ENCODE data around the gene EFNA3. TPM values are rescaled to one million over a fixed set of nuclear protein-coding genes. Genes with fewer than 3 reads are reported as not detected.

EFNA3 gene
- total and polyA plus RNA-seq, 2 donors (not counting 1 experiment from before 2014, with no cell fraction given), result 0.30 to 0.33 TPM

DNA sequence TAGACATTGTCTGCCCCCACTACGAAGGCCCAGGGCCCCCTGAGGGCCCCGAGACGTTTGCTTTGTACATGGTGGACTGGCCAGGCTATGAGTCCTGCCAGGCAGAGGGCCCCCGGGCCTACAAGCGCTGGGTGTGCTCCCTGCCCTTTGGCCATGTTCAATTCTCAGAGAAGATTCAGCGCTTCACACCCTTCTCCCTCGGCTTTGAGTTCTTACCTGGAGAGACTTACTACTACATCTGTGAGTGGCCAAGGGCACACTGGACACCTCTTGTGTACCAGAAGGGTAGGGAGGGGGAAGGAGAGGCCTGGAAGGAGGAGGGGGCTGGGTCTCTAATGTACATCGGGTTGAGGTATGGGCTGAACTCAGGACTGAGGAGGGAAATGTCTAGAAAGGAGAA is 11.9 kb upstream of the EFNA3 start:
- DNase-seq (ENCODE audit: low read depth in 2 of 2), result no peak
- Histone ChIP-seq H4K20me1 (ENCODE audit: control insufficient read depth, extremely low read depth, insufficient read depth, low read length) (no peaks in the 10 kb centered on the region), H2AFZ (ENCODE audit: low read length) (no peak overlapping the region), H3K36me3 (ENCODE audit: control insufficient read depth, insufficient read depth, low read length) (no peaks in the 10 kb centered on the region), H3K27me3 (ENCODE audit: control insufficient read depth, insufficient read depth, low read length) (no peaks in the 10 kb centered on the region), H3K9me3 (ENCODE audit: control insufficient read depth, insufficient read depth, low read depth, low read length) (no peaks in the 10 kb centered on the region), H3K4me1 (ENCODE audit: control insufficient read depth, extremely low read depth, insufficient read depth, low read length) (peaks cover 13% of the 10 kb centered on the region), H3K27ac (ENCODE audit: insufficient read depth, low read length) (no peak overlapping the region), H3K79me2 (ENCODE audit: control insufficient read depth, insufficient read depth, low read length) (no peaks in the 10 kb centered on the region), H3K4me3 (replicated peaks in 1 of 4; ENCODE audit: control extremely low read depth in 1 of 4, insufficient read depth in 1 of 4, low read depth in 3 of 4, low read length in 4 of 4) (no peak overlapping the region), H3K9ac (ENCODE audit: insufficient read depth, low read length) (no peak overlapping the region), H3K4me2 (ENCODE audit: extremely low read depth, insufficient read depth, low read length) (no peak overlapping the region)
- TF ChIP-seq EZH2 (IDR thresholded peaks at IDR 0.05; ENCODE audit: low read length, missing control alignments), result no peak
- TF ChIP-seq, protein P1, sequence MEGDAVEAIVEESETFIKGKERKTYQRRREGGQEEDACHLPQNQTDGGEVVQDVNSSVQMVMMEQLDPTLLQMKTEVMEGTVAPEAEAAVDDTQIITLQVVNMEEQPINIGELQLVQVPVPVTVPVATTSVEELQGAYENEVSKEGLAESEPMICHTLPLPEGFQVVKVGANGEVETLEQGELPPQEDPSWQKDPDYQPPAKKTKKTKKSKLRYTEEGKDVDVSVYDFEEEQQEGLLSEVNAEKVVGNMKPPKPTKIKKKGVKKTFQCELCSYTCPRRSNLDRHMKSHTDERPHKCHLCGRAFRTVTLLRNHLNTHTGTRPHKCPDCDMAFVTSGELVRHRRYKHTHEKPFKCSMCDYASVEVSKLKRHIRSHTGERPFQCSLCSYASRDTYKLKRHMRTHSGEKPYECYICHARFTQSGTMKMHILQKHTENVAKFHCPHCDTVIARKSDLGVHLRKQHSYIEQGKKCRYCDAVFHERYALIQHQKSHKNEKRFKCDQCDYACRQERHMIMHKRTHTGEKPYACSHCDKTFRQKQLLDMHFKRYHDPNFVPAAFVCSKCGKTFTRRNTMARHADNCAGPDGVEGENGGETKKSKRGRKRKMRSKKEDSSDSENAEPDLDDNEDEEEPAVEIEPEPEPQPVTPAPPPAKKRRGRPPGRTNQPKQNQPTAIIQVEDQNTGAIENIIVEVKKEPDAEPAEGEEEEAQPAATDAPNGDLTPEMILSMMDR (conservative IDR thresholded peaks at IDR 0.05 in 1 of 2, IDR thresholded peaks at IDR 0.05 in 1 of 2; ENCODE audit: low read depth in 1 of 2, low read length in 2 of 2), result no peak

DNA sequence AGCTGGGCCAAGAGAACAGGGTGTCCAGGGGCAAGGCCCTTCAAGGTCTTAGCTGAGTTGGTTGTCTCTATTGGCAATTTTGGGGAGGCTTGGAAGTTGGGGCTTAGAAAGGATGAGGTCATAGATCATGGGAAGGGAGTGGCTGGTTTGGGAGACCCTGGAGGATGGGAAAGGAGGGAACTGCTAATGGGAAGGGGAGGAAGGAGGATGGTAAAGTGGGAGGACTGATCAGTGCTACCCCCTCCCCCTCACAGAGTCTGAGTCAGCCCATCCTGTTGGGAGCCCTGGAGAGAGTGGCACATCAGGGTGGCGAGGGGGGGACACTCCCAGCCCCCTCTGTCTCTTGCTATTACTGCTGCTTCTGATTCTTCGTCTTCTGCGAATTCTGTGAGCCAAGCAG is 10.0 kb upstream of the EFNA3 start:
- Histone ChIP-seq H3K27me3 (ENCODE audit: control insufficient read depth, insufficient read depth, low read length) (peaks cover 11% of the 10 kb centered on the region), H3K79me2 (ENCODE audit: control insufficient read depth, insufficient read depth, low read length) (no peaks in the 10 kb centered on the region), H3K9ac (ENCODE audit: insufficient read depth, low read length) (no peak overlapping the region), H3K4me3 (replicated peaks in 1 of 4; ENCODE audit: control extremely low read depth in 1 of 4, insufficient read depth in 1 of 4, low read depth in 3 of 4, low read length in 4 of 4) (no peak overlapping the region), H3K27ac (ENCODE audit: insufficient read depth, low read length) (no peak overlapping the region), H3K9me3 (ENCODE audit: control insufficient read depth, insufficient read depth, low read depth, low read length) (no peaks in the 10 kb centered on the region), H3K4me2 (ENCODE audit: extremely low read depth, insufficient read depth, low read length) (no peak overlapping the region), H2AFZ (ENCODE audit: low read length) (no peak overlapping the region), H4K20me1 (ENCODE audit: control insufficient read depth, extremely low read depth, insufficient read depth, low read length) (no peaks in the 10 kb centered on the region), H3K4me1 (ENCODE audit: control insufficient read depth, extremely low read depth, insufficient read depth, low read length) (peaks cover 5% of the 10 kb centered on the region), H3K36me3 (ENCODE audit: control insufficient read depth, insufficient read depth, low read length) (no peaks in the 10 kb centered on the region)
- TF ChIP-seq EZH2 (IDR thresholded peaks at IDR 0.05; ENCODE audit: low read length, missing control alignments), result no peak
- TF ChIP-seq, protein P1 (conservative IDR thresholded peaks at IDR 0.05 in 1 of 2, IDR thresholded peaks at IDR 0.05 in 1 of 2; ENCODE audit: low read depth in 1 of 2, low read length in 2 of 2), result no peak
- DNase-seq (ENCODE audit: low read depth in 2 of 2), result no peak

- H3K27ac ChIP-seq (ENCODE audit: insufficient read depth, low read length), result no peak overlapping the region
- no peaks in the 10 kb centered on the region for H4K20me1 ChIP-seq (ENCODE audit: control insufficient read depth, extremely low read depth, insufficient read depth, low read length)
These were observed 9.0 kb upstream of the EFNA3 start for GRCh38 chr1:155069551-155070157.

More at GRCh38 chr1:155069551-155070157, 9.0 kb upstream of the EFNA3 start:
- no peaks in the 10 kb centered on the region for H3K9me3 ChIP-seq (ENCODE audit: control insufficient read depth, insufficient read depth, low read depth, low read length)
- H3K27me3 ChIP-seq (ENCODE audit: control insufficient read depth, insufficient read depth, low read length), result peaks cover 11% of the 10 kb centered on the region
- H3K4me1 ChIP-seq (ENCODE audit: control insufficient read depth, extremely low read depth, insufficient read depth, low read length), result peaks cover 5% of the 10 kb centered on the region
- no peaks in the 10 kb centered on the region for H3K36me3 ChIP-seq (ENCODE audit: control insufficient read depth, insufficient read depth, low read length)
- no peak for DNase-seq (ENCODE audit: low read depth in 2 of 2)
- TF ChIP-seq, protein P1 (conservative IDR thresholded peaks at IDR 0.05 in 1 of 2, IDR thresholded peaks at IDR 0.05 in 1 of 2; ENCODE audit: low read depth in 1 of 2, low read length in 2 of 2), result no peak
- TF ChIP-seq EZH2 (IDR thresholded peaks at IDR 0.05; ENCODE audit: low read length, missing control alignments), result no peak
- H3K79me2 ChIP-seq (ENCODE audit: control insufficient read depth, insufficient read depth, low read length), result no peaks in the 10 kb centered on the region
- H2AFZ ChIP-seq (ENCODE audit: low read length), result no peak overlapping the region
- no peak overlapping the region for H3K4me3 ChIP-seq (replicated peaks in 1 of 4; ENCODE audit: control extremely low read depth in 1 of 4, insufficient read depth in 1 of 4, low read depth in 3 of 4, low read length in 4 of 4)
- H3K9ac ChIP-seq (ENCODE audit: insufficient read depth, low read length), result no peak overlapping the region
- no peak overlapping the region for H3K4me2 ChIP-seq (ENCODE audit: extremely low read depth, insufficient read depth, low read length)
